Body of pancreas (tissue), 4 donors: ENCODE data around the gene MRFAP1L1. TPM values are rescaled to one million over a fixed set of nuclear protein-coding genes. Genes with fewer than 3 reads are reported as not detected.

Experiments
- ATAC-seq: fragments of 150-250 bp; one replicate; pipeline ENCODE4 v1.9.1; 2016
- DNase-seq, 4 donors: peaks; one replicate each; pipeline ENCODE4 v3.0.0-alpha.2; 2019
- H3K27ac ChIP-seq, 4 donors: fragments of 200-600 bp; sonication (generic); 1 replicate in 3 of 4; 2 replicates in 1 of 4; pipeline versions ENCODE4 v1.5.1 to v1.6.1; 2016 to 2019; ENCODE audit warnings: mild to moderate bottlenecking in 1 of 4, mixed read lengths in 1 of 4, moderate library complexity in 1 of 4
- H3K27me3 ChIP-seq, 2 donors: fragments of 200-600 bp; sonication (generic); one replicate each; pipeline ENCODE4 v1.6.0; 2016; ENCODE audit warnings: mild to moderate bottlenecking in 1 of 2
- H3K36me3 ChIP-seq, 2 donors: fragments of 200-600 bp; sonication (generic); replicated peaks in 1 of 2; 2 replicates each; pipeline ENCODE4 v1.5.1; 2016; ENCODE audit warnings: low read depth in 2 of 2; ENCODE audit not compliant: insufficient read depth in 1 of 2
- H3K4me1 ChIP-seq: fragments of 200-600 bp; sonication (generic); one replicate; pipeline ENCODE4 v1.6.0; 2016
- H3K4me3 ChIP-seq, 2 donors: fragments of 200-600 bp; sonication (generic); 1 replicate in 1 of 2; 2 replicates in 1 of 2; pipeline ENCODE4 v1.5.1; 2016 to 2019
- H3K9me3 ChIP-seq, 3 donors: fragments of 200-600 bp; sonication (generic); 1 replicate in 2 of 3; 2 replicates in 1 of 3; pipeline ENCODE4 v1.5.1; 2016
- CTCF ChIP-seq, 7 experiments: fragments of 450-650 bp in 4 of 7; fragments of 200-600 bp in 3 of 7; sonication (generic) in 3 of 7; IDR thresholded peaks; one replicate each; pipeline ENCODE4 v1.5.1; 2016 to 2019; ENCODE audit warnings: antibody characterized with exemption in 7 of 7
- POLR2A ChIP-seq, 3 donors: fragments of 450-650 bp; IDR thresholded peaks; one replicate each; pipeline ENCODE4 v1.6.1; 2016; ENCODE audit warnings: antibody characterized with exemption in 3 of 3, mild to moderate bottlenecking in 2 of 3
- WGBS, 2 donors: methylation state at CpG; one replicate each; pipeline ENCODE4 v1.1.5; 2017; 5-methylcytosine and 5-hydroxymethylcytosine counted together
- intact Hi-C: fragments of 100-400 bp; cut with DNase I; formaldehyde crosslinking; loops from one replicate; pipeline ENCODE4 v1.15.1; 2023
- total RNA-seq, 2 donors: library from RNA; depleted of rRNA; stranded (reverse); fragments of >200 nt; gene quantifications; one replicate each; pipeline ENCODE4 v1.1.0, GENCODE V29; 2016

The MRFAP1L1 gene
- total RNA-seq, 2 donors from 2014 or later = 34.3 to 44.1 TPM

DNA sequence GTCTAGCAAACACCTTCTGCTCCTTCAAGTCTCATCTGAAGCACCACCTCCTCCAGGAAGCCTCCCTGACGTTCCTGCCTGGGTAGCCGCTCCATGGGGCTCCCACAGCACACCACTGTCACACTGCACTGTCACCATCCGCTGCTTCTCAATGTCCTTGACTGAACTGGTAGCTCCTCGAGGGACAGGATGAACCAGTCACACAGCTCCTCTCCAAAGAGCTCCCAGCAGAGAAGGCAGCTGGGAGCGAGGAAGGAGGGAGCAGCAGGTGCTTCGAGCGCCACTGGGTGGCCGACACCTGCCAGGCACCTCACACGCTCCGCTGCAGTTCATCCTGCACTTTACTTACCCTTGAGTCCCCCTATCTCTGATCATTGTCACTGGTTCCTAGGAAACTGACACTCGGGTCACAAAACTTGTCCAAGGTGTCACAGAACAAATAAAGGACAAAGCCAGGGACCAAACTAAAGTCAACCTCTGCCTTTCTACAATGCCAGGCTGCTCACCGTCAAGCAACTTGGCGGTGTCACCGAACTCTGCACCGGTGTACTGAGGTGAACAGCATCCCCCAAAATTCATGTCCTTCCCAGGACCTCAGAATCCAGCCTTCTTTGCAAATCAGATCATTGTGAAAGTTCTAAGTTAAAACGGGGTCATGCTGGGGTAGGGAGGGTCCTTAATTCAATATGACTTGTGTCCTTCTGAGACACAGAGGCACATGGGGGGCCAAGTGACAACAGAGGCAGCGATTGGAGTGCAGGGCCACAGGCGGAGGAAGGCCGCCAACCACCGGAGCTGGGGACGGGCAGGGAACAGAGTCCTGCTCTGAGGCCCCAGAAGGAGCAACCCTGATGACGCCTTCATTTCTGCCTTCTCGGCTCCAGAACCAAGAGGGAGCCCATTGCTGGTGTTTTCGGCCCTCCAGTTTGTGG, 21.5 kb downstream of the MRFAP1L1 start:
- Histone ChIP-seq H3K36me3 (no peaks in the 10 kb centered on the region), H3K4me3 (no peak overlapping the region), H3K27ac (no peak overlapping the region), H3K4me1 (no peaks in the 10 kb centered on the region), H3K9me3 (no peaks in the 10 kb centered on the region), H3K27me3 (no peaks in the 10 kb centered on the region)
- intact Hi-C loops = no loop called here
- WGBS, 2 donors = 73 to 88% methylated on average over 24 of the region's 24 CpGs
- DNase-seq = no peak
- TF ChIP-seq CTCF (IDR thresholded peaks at IDR 0.05) (no peak), POLR2A (IDR thresholded peaks at IDR 0.05) (no peak)
- ATAC-seq = no peak

DNA sequence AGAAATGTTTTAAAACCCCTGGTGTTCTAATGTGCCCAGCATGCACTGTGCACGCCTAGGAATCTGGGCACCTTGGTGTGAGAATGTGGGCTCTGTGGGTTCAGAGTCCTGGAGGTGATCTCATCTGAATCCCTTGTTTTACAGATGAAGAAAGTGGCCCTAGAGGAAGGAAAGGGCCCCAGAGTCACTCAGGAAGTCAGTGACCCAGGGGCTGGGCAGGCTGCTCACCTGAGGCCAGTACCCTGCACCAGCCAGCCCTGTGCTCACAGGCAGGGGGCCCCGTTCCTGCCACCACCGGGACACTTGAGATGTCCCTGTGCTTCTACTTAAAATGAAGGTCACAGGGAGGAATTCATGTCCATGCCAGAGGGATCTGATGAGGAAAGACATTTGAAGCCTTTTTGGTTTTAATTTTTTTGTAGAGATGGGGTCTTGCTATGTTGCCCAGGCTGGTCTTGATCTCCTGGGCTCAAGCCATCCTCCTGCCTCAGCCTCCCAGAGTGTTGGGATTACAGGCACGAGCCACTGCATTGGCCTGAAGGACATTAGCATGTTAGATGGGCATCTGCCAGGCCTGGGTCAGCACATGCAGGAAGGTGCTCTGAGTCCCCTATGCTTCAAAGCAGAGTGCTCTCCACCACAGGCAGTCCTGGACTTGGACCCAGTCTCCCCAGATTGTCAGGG, 23.4 kb downstream of the MRFAP1L1 start:
- 72 to 84% methylated on average over 3 to 4 of the region's 4 CpGs for WGBS, 2 donors
- Histone ChIP-seq H3K9me3 (no peaks in the 10 kb centered on the region), H3K4me3 (no peak overlapping the region), H3K27ac (no peak overlapping the region), H3K4me1 (no peaks in the 10 kb centered on the region), H3K36me3 (no peaks in the 10 kb centered on the region), H3K27me3 (no peaks in the 10 kb centered on the region)
- ATAC-seq (no peak), DNase-seq (no peak)
- TF ChIP-seq CTCF (IDR thresholded peaks at IDR 0.05) = no peak
- no peak for TF ChIP-seq POLR2A (IDR thresholded peaks at IDR 0.05)
- intact Hi-C loops = no loop called here

DNA sequence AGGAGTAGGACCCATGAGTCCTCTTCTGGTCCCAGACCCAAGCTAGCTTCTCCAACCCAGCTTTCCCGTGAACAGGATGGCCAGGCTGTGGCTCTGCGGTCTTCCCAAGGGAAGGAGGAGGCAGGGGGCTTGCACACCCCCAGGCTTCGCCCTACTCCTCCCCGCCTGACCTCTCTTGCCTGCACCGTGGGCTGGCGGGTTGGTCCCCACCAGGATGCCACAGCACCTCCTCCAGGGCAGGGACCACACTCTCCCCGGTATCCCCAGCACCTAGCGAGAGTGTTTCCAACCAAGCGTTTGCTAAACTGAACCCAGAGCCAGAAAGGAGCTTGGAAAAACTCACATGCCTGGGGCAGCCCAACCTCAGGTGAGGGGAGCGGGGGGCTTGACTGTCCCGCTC, 25.0 kb downstream of the MRFAP1L1 start:
- ATAC-seq = no peak
- 80 to 100% methylated on average over 2 to 11 of the region's 11 CpGs for WGBS, 2 donors
- no peaks in the 10 kb centered on the region for H3K27me3 ChIP-seq
- H3K27ac ChIP-seq = no peak overlapping the region
- H3K36me3 ChIP-seq = no peaks in the 10 kb centered on the region
- H3K4me1 ChIP-seq = no peaks in the 10 kb centered on the region
- no peak overlapping the region for H3K4me3 ChIP-seq
- no peak for DNase-seq
- TF ChIP-seq CTCF (IDR thresholded peaks at IDR 0.05) (no peak), POLR2A (IDR thresholded peaks at IDR 0.05) (no peak)
- no peaks in the 10 kb centered on the region for H3K9me3 ChIP-seq
- intact Hi-C loops = no loop called here

- intact Hi-C loops = no loop called here
- ATAC-seq (no peak), DNase-seq (no peak)
- Histone ChIP-seq H3K4me1 (no peaks in the 10 kb centered on the region), H3K36me3 (no peaks in the 10 kb centered on the region), H3K4me3 (no peak overlapping the region), H3K27ac (no peak overlapping the region), H3K27me3 (no peaks in the 10 kb centered on the region), H3K9me3 (no peaks in the 10 kb centered on the region)
- WGBS, 2 donors = 77 to 78% methylated on average over 10 to 11 of the region's 11 CpGs
- TF ChIP-seq CTCF (IDR thresholded peaks at IDR 0.05) = no peak
- no peak for TF ChIP-seq POLR2A (IDR thresholded peaks at IDR 0.05)
Observed at GRCh38 chr4:6682862-6683590, 26.6 kb downstream of the MRFAP1L1 start.
